Suprapubic skin (tissue), 4 donors: Measurements from ENCODE around the gene ESD.

Experiments
- EP300 ChIP-seq: sonication (generic); formaldehyde crosslinking; IDR thresholded peaks from one replicate; pipeline ENCODE4 v1.6.1; 2017; ENCODE audit warnings: antibody characterized with exemption
- POLR2A ChIP-seq, 2 donors: fragments of 450-650 bp; IDR thresholded peaks; one replicate each; pipeline ENCODE4 v1.6.1; 2017; ENCODE audit warnings: antibody characterized with exemption in 2 of 2, mild to moderate bottlenecking in 2 of 2, moderate library complexity in 2 of 2
- POLR2AphosphoS5 ChIP-seq, 3 donors: sonication (generic); formaldehyde crosslinking; IDR thresholded peaks; one replicate each; pipeline ENCODE4 v1.6.1; 2017; ENCODE audit warnings: antibody characterized with exemption in 3 of 3
- TF ChIP-seq, protein P1 (sequence below), 2 donors: fragments of 200-600 bp in 1 of 2; fragments of 450-650 bp in 1 of 2; sonication (generic) in 1 of 2; IDR thresholded peaks; one replicate each; pipeline ENCODE4 v1.5.1; 2016 to 2019; ENCODE audit warnings: antibody characterized with exemption in 2 of 2, mild to moderate bottlenecking in 1 of 2, moderate library complexity in 1 of 2

DNA sequence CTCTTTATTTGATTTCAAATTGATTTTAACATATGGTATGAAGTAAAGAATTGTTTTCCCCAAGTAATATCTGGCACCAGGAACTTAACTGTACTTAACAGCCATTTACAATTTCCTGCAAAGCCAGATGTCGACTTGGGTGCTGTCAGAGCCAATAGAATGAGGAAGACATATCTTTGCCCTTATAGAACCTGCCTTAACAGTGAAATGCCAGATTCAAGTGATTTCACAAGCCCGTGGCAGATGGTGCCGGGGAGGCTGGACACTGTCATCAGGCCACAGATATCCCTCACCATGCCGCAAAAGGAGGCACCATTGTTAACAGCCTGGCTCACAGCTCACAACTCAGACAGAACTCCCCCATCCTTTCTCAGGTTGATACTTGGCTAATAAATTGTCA, 48.7 kb downstream of the ESD start:
- TF ChIP-seq, protein P1, sequence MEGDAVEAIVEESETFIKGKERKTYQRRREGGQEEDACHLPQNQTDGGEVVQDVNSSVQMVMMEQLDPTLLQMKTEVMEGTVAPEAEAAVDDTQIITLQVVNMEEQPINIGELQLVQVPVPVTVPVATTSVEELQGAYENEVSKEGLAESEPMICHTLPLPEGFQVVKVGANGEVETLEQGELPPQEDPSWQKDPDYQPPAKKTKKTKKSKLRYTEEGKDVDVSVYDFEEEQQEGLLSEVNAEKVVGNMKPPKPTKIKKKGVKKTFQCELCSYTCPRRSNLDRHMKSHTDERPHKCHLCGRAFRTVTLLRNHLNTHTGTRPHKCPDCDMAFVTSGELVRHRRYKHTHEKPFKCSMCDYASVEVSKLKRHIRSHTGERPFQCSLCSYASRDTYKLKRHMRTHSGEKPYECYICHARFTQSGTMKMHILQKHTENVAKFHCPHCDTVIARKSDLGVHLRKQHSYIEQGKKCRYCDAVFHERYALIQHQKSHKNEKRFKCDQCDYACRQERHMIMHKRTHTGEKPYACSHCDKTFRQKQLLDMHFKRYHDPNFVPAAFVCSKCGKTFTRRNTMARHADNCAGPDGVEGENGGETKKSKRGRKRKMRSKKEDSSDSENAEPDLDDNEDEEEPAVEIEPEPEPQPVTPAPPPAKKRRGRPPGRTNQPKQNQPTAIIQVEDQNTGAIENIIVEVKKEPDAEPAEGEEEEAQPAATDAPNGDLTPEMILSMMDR (IDR thresholded peaks at IDR 0.05), result no peak
- TF ChIP-seq POLR2A (IDR thresholded peaks at IDR 0.05), result no peak
- no peak for TF ChIP-seq POLR2AphosphoS5 (IDR thresholded peaks at IDR 0.05)
- no peak for TF ChIP-seq EP300
